Measurements from ENCODE around the gene FOXB2.

The FOXB2 gene

GRCh38 chr9:77011973-77012821 lies 7.3 kb upstream of the FOXB2 start:
- peak; percentile 81 for DNase-seq (ENCODE audit: insufficient read length, low spot score)
- FAIRE-seq = peak; percentile 33

DNA sequence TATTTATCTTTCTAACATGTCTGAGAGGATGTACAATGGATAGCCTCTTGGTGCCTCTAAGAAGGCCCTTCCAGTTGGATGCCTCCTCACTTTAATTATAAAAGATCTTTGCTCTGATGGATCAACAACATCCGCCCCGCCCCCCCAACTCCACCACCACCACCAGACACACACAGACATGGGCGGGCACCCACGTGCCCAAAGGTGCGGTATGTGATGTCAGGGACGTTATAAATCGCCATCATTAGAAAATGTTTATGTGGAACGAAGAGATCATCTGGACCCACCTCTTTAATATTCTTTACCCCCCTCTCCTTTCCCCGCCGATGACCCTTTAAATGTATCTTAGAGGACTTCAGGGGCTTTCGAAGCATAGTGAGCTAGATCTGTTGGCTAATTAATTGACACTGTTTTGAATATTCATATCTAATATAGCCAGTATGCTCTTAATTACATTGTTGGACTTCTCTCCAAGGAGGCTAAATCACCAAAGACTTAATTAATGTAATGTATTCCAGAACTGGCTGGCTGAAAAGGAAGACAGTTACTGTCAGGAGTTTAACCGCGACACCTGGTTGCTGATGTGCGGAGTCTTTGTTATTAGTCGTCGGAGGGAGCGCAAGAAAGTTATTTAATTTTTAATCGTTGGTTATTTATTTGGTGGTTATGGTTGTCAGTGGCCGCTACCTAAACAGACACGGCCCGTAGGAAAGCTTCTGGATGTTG lies 6.1 kb upstream of the FOXB2 start:
- no peak for DNase-seq (ENCODE audit: insufficient read length, low spot score)
- no peak for FAIRE-seq
- no peak for TF ChIP-seq POLR2A (IDR thresholded peaks at IDR 0.05; ENCODE audit: low read depth, low read length)

More at GRCh38 chr9:77011973-77012821, 7.3 kb upstream of the FOXB2 start:
- TF ChIP-seq POLR2A (IDR thresholded peaks at IDR 0.05; ENCODE audit: low read depth, low read length) = no peak

DNA sequence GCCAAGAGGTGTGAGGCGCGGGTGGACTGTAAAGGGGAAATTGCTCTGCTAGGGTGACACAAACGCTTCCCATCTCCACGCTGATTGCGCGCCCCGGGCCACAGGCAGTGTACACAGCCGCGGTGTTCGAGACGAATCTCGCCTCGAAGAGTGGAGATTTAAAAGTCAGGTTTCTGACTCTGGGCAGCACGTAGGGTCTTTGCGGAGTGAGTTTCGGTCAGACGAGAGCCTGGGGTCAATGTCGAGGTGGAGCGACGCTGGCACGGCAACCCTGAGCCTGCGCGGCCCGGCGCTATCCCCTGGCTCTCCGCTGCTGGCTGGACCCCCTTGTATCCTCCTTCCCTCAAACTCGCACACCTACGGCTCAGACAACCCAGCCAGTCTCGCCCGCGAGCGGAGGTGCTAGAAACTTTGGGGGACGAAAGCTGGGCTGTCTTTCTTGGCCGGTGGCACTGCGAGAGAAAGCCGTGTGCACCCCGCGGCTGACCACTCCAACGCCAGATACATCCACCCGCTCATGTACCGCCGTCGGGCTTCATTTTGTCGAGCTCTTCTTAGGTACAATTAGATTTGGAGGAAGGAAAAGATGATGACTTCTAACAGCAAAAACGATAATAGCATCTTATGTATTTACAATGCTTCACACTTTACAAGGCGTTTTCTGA lies 5.4 kb upstream of the FOXB2 start:
- DNase-seq (ENCODE audit: insufficient read length, low spot score) (no peak), FAIRE-seq (no peak)
- no peak for TF ChIP-seq POLR2A (IDR thresholded peaks at IDR 0.05; ENCODE audit: low read depth, low read length)

DNA sequence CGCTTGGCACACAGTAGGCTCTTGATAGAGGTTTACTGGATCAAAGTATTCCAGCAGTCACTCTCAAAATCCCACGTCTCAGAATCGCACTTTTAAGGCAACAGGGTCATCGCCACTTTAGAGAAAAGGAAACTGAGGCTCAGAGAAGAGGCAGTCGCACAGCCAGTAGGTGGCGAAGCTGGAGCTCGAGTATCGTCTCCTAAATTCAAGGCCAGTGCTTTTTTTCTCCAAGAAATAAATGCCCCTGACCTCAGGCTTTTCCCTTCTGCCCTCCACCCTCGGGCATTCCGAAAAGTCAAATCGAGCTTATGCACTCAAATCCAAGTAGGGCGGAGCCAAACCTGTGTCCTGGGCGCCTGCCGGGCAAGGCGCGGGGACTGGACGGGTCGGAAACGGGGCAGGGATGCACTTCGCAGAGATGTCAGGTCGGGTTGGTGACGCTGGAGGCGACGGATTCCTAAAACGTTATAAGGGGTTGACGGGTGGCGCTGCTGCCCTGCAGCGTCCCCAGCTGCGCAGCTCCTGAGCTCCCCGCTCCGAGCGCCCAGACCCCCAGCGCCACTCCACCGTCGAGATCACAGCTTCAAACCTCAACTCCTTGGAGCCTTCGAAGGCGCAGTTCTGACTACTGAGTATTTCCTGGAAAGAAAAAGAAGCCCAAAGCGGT lies 4.7 kb upstream of the FOXB2 start:
- DNase-seq (ENCODE audit: insufficient read length, low spot score) = no peak
- no peak for TF ChIP-seq POLR2A (IDR thresholded peaks at IDR 0.05; ENCODE audit: low read depth, low read length)
- no peak for FAIRE-seq

DNA sequence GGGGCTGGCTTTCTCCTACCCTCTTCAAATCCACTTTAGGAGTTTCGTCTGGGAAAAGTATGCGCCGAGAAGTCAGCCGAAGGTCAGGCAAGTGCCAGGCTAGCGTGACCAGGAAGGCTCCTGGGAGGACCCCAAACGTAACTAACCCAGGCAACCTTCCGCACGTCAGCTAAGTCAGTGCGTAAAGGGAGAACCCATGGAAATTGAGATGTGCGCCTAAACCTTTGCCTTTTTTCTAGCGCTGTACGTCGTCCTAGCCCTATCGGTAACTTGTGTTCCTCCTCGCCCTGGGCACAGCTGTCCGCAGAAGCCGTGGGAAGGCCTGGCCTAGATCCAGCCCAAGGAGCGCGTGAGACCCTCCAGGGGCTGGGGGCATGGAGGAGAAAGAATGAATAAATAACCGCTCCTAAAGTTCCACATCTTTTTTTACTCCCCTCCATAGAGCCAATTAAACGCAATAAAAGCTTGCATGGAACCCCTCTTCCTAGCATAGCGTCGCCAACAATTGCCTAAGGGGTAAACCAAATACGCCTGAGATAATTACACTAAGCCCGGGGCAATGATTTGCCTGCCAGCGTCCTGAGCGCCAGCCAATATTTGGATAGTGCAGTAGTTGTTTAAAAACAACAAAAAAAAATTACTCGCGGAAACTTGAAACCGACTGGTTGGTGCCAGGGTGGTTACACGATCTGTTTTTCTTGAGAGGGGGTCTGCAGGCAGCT lies 4.0 kb upstream of the FOXB2 start:
- FAIRE-seq = no peak
- no peak for TF ChIP-seq POLR2A (IDR thresholded peaks at IDR 0.05; ENCODE audit: low read depth, low read length)
- no peak for DNase-seq (ENCODE audit: insufficient read length, low spot score)

DNA sequence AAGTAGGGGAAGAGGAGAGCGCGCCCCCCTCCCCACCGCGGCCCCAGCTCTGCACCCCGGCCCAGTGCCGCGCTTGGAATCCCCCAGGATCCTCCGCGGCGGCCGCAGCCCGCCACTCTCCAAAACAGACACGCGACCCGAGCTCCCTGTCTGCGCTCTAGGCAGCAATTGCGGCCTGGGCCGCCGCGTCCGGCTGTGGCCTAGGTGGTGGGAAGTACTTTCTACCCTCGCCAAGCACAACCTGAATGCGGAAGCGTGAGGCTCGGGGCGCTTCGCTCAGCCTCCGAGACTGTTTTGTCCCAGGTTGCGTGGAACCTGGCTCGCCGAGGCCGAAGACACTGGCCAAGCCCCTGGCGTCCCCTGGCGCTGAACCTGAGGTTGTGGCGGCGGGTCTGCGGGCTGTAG lies 3.3 kb upstream of the FOXB2 start:
- no peak for DNase-seq (ENCODE audit: insufficient read length, low spot score)
- no peak for TF ChIP-seq POLR2A (IDR thresholded peaks at IDR 0.05; ENCODE audit: low read depth, low read length)
- no peak for FAIRE-seq

GRCh38 chr9:77016526-77017504 lies 2.6 kb upstream of the FOXB2 start:
- TF ChIP-seq POLR2A (IDR thresholded peaks at IDR 0.05; ENCODE audit: low read depth, low read length) = no peak
- DNase-seq (ENCODE audit: insufficient read length, low spot score) (no peak), FAIRE-seq (no peak)

- FAIRE-seq (no peak), DNase-seq (ENCODE audit: insufficient read length, low spot score) (no peak)
- TF ChIP-seq POLR2A (IDR thresholded peaks at IDR 0.05; ENCODE audit: low read depth, low read length) = no peak
Observed at GRCh38 chr9:77017505-77017894, 2.0 kb upstream of the FOXB2 start.

- TF ChIP-seq POLR2A (IDR thresholded peaks at IDR 0.05; ENCODE audit: low read depth, low read length) = no peak
- FAIRE-seq = no peak
- no peak for DNase-seq (ENCODE audit: insufficient read length, low spot score)
Observed at GRCh38 chr9:77018058-77018968, 1.1 kb upstream of the FOXB2 start.

GRCh38 chr9:77018969-77019235 lies 553 bp upstream of the FOXB2 start:
- no peak for TF ChIP-seq POLR2A (IDR thresholded peaks at IDR 0.05; ENCODE audit: low read depth, low read length)
- DNase-seq (ENCODE audit: insufficient read length, low spot score) = no peak
- FAIRE-seq = no peak

GRCh38 chr9:77019926-77020412 lies 514 bp downstream of the FOXB2 start:
- TF ChIP-seq POLR2A (IDR thresholded peaks at IDR 0.05; ENCODE audit: low read depth, low read length) = no peak
- FAIRE-seq (no peak), DNase-seq (ENCODE audit: insufficient read length, low spot score) (no peak)
